GM12864 (cell line): ENCODE results near the gene P2RX6.

Experiments
- DNase-seq: peaks from one replicate; pipeline ENCODE4 v3.0.0-alpha.2; 2011; ENCODE audit warnings: low read depth
- H3K4me3 ChIP-seq: 2 replicates; pipeline ENCODE4 v1.5.1; 2011; ENCODE audit warnings: mild to moderate bottlenecking, low read depth, low read length, control low read depth
- TF ChIP-seq, protein P1 (sequence below): IDR thresholded peaks from 2 replicates; pipeline ENCODE4 v1.5.1; 2011; ENCODE audit warnings: low read depth, mild to moderate bottlenecking, moderate library complexity, low read length, control low read depth, inconsistent platforms; ENCODE audit errors: missing control alignments

P2RX6 gene

GRCh38 chr22:20986365-20986764 is 28.6 kb upstream of the P2RX6 start:
- H3K4me3 ChIP-seq: no peak overlapping the region
- no peak for DNase-seq
- TF ChIP-seq, protein P1, sequence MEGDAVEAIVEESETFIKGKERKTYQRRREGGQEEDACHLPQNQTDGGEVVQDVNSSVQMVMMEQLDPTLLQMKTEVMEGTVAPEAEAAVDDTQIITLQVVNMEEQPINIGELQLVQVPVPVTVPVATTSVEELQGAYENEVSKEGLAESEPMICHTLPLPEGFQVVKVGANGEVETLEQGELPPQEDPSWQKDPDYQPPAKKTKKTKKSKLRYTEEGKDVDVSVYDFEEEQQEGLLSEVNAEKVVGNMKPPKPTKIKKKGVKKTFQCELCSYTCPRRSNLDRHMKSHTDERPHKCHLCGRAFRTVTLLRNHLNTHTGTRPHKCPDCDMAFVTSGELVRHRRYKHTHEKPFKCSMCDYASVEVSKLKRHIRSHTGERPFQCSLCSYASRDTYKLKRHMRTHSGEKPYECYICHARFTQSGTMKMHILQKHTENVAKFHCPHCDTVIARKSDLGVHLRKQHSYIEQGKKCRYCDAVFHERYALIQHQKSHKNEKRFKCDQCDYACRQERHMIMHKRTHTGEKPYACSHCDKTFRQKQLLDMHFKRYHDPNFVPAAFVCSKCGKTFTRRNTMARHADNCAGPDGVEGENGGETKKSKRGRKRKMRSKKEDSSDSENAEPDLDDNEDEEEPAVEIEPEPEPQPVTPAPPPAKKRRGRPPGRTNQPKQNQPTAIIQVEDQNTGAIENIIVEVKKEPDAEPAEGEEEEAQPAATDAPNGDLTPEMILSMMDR: no peak

DNA sequence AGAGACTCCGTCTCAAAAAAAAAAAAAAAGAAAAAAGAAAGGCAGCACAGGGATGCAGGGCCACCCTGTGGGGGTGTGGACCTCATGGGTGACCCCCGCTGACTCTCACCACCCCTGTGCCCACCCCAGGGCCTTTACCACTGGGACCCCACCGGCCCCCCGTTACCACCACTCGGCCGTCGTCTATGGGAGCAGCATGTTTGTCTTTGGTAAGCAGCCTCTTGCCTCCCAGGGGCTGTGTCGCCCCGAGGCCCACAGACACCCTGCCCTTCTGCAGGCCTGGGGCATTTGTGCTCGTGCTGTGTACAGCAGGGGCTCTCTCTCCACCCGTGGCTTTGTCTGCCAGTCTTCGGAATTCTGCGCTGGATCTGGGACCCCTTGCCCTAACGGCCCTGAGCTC is 27.6 kb upstream of the P2RX6 start:
- no peak for DNase-seq
- TF ChIP-seq, protein P1: no peak
- H3K4me3 ChIP-seq: no peak overlapping the region

DNA sequence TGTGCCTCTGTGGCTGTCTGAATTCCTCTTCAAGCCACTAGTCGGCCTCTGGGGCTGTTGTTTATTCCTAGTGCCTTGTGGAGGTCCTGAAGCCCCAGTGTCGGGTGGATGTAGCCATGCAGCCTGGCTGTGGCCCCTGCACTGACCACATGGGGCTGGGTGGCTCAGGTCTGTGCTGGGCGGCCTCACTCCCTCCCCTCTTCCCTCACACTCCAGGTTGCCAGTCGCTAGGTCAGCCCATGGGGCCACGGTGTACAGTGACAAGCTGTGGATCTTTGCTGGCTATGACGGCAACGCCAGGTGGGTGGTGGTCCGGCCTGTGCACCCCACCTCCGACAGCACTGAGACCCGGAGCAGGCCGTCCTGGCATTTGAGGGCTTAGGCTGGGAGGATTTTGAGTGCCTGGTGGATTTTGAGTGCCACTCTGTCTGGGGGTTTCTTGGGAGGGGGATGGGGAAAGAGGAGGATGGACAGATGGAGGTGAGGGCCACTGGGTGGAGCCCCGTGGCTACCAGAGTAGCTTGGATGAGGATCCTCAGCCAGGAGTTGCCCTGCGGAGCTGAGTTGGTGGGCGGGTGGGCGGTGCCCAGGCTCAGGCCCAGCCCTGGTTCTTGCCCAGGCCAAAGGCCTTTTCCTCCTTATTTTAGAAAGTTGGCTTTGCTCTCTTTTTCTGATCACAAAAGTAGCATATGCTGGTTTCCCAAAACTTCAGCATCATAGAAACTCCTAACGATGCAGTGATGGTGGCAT is 26.2 kb upstream of the P2RX6 start:
- no peak for DNase-seq
- TF ChIP-seq, protein P1: no peak
- H3K4me3 ChIP-seq: no peak overlapping the region

GRCh38 chr22:20989323-20990138 is 25.4 kb upstream of the P2RX6 start:
- H3K4me3 ChIP-seq: no peak overlapping the region
- TF ChIP-seq, protein P1: no peak
- DNase-seq: no peak

DNA sequence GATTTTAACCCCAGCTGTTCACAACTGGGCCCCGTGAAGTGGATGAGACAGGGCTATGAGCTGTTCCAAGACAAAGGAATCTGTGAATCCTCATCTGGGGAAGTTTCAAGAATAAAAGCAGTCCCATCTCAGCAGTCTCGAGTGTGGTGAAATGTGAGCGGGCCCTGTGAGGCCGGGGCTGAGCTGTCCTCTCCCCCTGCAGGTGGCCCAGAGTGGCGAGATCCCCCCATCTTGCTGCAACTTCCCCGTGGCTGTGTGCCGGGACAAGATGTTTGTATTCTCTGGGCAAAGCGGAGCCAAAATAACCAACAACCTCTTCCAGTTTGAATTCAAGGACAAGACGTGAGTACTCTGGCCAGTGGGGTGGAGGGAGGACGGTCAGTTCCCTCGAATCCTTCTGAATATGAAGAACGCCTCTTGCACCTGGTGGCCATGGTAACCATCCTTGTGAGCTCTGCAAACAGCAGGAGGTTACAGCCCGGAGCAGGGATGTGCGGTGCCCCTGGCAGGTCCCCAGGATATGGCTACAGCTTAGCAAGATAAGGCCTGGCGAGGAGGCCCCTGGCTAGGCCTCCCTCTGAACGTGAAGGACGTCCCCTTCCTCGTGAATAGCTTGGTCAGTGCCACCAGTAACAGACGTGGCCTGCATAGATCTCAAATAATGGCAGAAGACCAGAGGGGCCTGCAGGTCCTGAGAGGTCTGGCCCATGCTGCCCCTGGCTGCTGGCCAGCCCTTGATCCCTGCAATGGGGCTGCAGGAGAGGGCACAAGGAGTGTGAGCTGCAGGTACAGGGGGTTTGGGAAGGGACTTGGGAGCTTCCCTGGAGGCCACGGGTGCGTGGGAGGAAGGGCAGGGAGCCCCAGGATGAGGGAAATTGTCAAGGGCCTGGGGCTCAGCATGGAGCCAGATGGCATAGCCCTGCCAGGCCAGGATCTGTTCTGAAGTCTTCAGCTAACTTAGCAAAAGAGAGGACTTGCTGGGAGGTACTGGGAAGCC is 24.5 kb upstream of the P2RX6 start:
- TF ChIP-seq, protein P1: no peak
- no peak overlapping the region for H3K4me3 ChIP-seq

GRCh38 chr22:20991252-20992055 is 23.5 kb upstream of the P2RX6 start:
- H3K4me3 ChIP-seq: no peak overlapping the region
- no peak for DNase-seq
- TF ChIP-seq, protein P1: no peak

More for the DNA sequence above, 24.5 kb upstream of the P2RX6 start:
- DNase-seq: no peak
